Measurements from ENCODE around the gene TM9SF3.

TM9SF3 gene

GRCh38 chr10:96505150-96506136 is 81.4 kb downstream of the TM9SF3 start:
- no peak for DNase-seq

- no peak for DNase-seq
These were observed 84.1 kb downstream of the TM9SF3 start for GRCh38 chr10:96502561-96503282.

- no peak for DNase-seq
These were observed 84.8 kb downstream of the TM9SF3 start for GRCh38 chr10:96501985-96502384.

GRCh38 chr10:96500519-96500918 is 86.3 kb downstream of the TM9SF3 start:
- no peak for DNase-seq

- no peak for DNase-seq
These were observed 86.8 kb downstream of the TM9SF3 start for GRCh38 chr10:96500050-96500449.

- DNase-seq, result no peak
These were observed 89.4 kb downstream of the TM9SF3 start for GRCh38 chr10:96497391-96497790.

- DNase-seq, result no peak
These were observed 90.4 kb downstream of the TM9SF3 start for GRCh38 chr10:96496281-96496925.

- DNase-seq, result no peak
These were observed 91.3 kb downstream of the TM9SF3 start for GRCh38 chr10:96495544-96495943.

- no peak for DNase-seq
These were observed 92.1 kb downstream of the TM9SF3 start for GRCh38 chr10:96494694-96495093.

GRCh38 chr10:96493871-96494525 is 92.8 kb downstream of the TM9SF3 start:
- no peak for DNase-seq

GRCh38 chr10:96493254-96493653 is 93.6 kb downstream of the TM9SF3 start:
- DNase-seq, result no peak

GRCh38 chr10:96491303-96491702 is 95.5 kb downstream of the TM9SF3 start:
- DNase-seq, result no peak

- no peak for DNase-seq
These were observed 98.5 kb downstream of the TM9SF3 start for GRCh38 chr10:96488161-96488935.

- DNase-seq, result no peak
These were observed 103.8 kb downstream of the TM9SF3 start for GRCh38 chr10:96482815-96483588.

GRCh38 chr10:96478355-96478754 is 108.5 kb downstream of the TM9SF3 start:
- DNase-seq, result no peak

GRCh38 chr10:96473866-96474265 is 112.9 kb downstream of the TM9SF3 start:
- no peak for DNase-seq

GRCh38 chr10:96470116-96470743 is 116.6 kb downstream of the TM9SF3 start:
- DNase-seq, result peak; percentile 23

- no peak for DNase-seq
These were observed 118.0 kb downstream of the TM9SF3 start for GRCh38 chr10:96468845-96469244.
